GM12878 (cell line): Measurements from ENCODE around the gene PDF. TPM values are rescaled to one million over a fixed set of nuclear protein-coding genes. Genes with fewer than 3 reads are reported as not detected.

Experiments
- ATAC-seq: fragments of 200-7000 bp; cut with Tn5 transposase; 3 replicates; pipeline ENCODE4 v1.9.1; 2020; ENCODE audit warnings: mild to moderate bottlenecking, moderate library complexity
- BruUV-seq: library from RNA; stranded (reverse); fragments of 400-500 nt; replicated peaks from 2 replicates; lab custom pipeline; 2021; lab: Mats Ljungman, UMichigan
- CTCF ChIA-PET: fragments of 300-600 bp; sonication (Branson Sonifier 250); formaldehyde crosslinking; extraction: SDS; loops from one replicate; lab custom pipeline; 2021; ENCODE audit warnings: inconsistent platforms; lab: Yijun Ruan, JAX
- POLR2A ChIA-PET: fragments of 350-600 bp; formaldehyde crosslinking; extraction: SDS; loops from one replicate; lab custom pipeline; 2021; ENCODE audit warnings: inconsistent platforms; lab: Charles Lee
- RAD21 ChIA-PET: fragments of 300-600 bp; sonication (Branson Sonifier 250); formaldehyde crosslinking; loops from one replicate; lab custom pipeline; 2023; ENCODE audit warnings: antibody characterized with exemption; ENCODE audit not compliant: unreplicated experiment; lab: Charles Lee
- SMC1A ChIA-PET: fragments of 300-600 bp; sonication (Branson Sonifier 250); formaldehyde crosslinking; loops from one replicate; lab custom pipeline; 2023; ENCODE audit not compliant: unreplicated experiment, uncharacterized antibody; lab: Charles Lee
- DNase-seq: peaks from one replicate; pipeline ENCODE4 v3.0.0-alpha.2; 2011; ENCODE audit warnings: low read depth, low spot score
- FAIRE-seq: peaks from 3 replicates; lab custom pipeline; 2011; peaks lifted over from hg19 to GRCh38; lab: Jason Lieb, UNC
- H2AFZ ChIP-seq: 2 replicates; pipeline ENCODE4 v1.6.0; 2011; ENCODE audit warnings: low read depth, low read length, control low read depth; ENCODE audit not compliant: control insufficient read depth
- H3K27ac ChIP-seq: 2 replicates; pipeline ENCODE4 v1.5.1; 2011; ENCODE audit warnings: control low read depth; ENCODE audit not compliant: control insufficient read depth, insufficient read depth
- H3K27me3 ChIP-seq, 2 experiments: replicated peaks in 1 of 2; 2 replicates each; pipeline versions ENCODE4 v1.6.0 to v1.6.1; 2011; ENCODE audit warnings: low read length in 1 of 2; ENCODE audit not compliant: control insufficient read depth in 2 of 2, insufficient read depth in 2 of 2
- H3K36me3 ChIP-seq, 2 experiments: 2 replicates each; pipeline ENCODE4 v1.5.1; 2011; ENCODE audit warnings: low read length in 1 of 2; ENCODE audit not compliant: control insufficient read depth in 2 of 2, insufficient read depth in 2 of 2
- H3K4me1 ChIP-seq: 2 replicates; pipeline ENCODE4 v1.6.1; 2011; ENCODE audit warnings: mild to moderate bottlenecking, low read length, moderate library complexity, mixed read lengths; ENCODE audit not compliant: control insufficient read depth, insufficient read depth
- H3K4me2 ChIP-seq: 2 replicates; pipeline ENCODE4 v1.6.0; 2011; ENCODE audit warnings: control low read depth; ENCODE audit not compliant: control insufficient read depth, insufficient read depth
- H3K4me3 ChIP-seq: fragments of 200-600 bp; sonication (generic); 2 replicates; pipeline ENCODE4 v1.5.1; 2016
- H3K79me2 ChIP-seq: 2 replicates; pipeline ENCODE4 v1.6.0; 2011; ENCODE audit warnings: low read length; ENCODE audit not compliant: control insufficient read depth, insufficient read depth
- H3K9ac ChIP-seq: 2 replicates; pipeline ENCODE4 v1.8.0; 2011; ENCODE audit warnings: low read length, control low read depth, mixed read lengths; ENCODE audit not compliant: control insufficient read depth, insufficient read depth
- H3K9me3 ChIP-seq: replicated peaks from 3 replicates; pipeline ENCODE4 v1.5.1; 2011; ENCODE audit warnings: mild to moderate bottlenecking, low read length; ENCODE audit not compliant: control insufficient read depth, insufficient read depth
- H4K20me1 ChIP-seq: 2 replicates; pipeline ENCODE4 v1.6.0; 2011; ENCODE audit not compliant: control insufficient read depth, insufficient read depth
- ATF2 ChIP-seq: IDR thresholded peaks from 2 replicates; pipeline ENCODE4 v1.6.1; 2012; ENCODE audit warnings: low read length, inconsistent platforms
- ATF7 ChIP-seq: fragments of 450-650 bp; IDR thresholded peaks from 2 replicates; pipeline ENCODE4 v1.6.1; 2016; ENCODE audit warnings: low read depth, mild to moderate bottlenecking
- MEF2A ChIP-seq: IDR thresholded peaks from 2 replicates; pipeline ENCODE4 v1.6.1; 2011; ENCODE audit warnings: low read depth, mild to moderate bottlenecking, low read length, moderate library complexity; ENCODE audit not compliant: insufficient read depth
- POLR2AphosphoS5 ChIP-seq: IDR thresholded peaks from 2 replicates; pipeline ENCODE4 v1.6.1; 2011; ENCODE audit warnings: mild to moderate bottlenecking, low read length, inconsistent platforms
- WGBS: methylation state at CpG from one replicate; pipeline ENCODE4 v1.1.6; 2016; ENCODE audit warnings: low lambda C conversion rate; ENCODE audit not compliant: insufficient replicate concordance, insufficient coverage; ENCODE audit errors: missing lambda C conversion rate; 5-methylcytosine and 5-hydroxymethylcytosine counted together
- in situ Hi-C: fragments of 300-500 bp; cut with MboI; formaldehyde crosslinking; loops from 9 replicates; pipeline ENCODE4 v1.14.3; 2018; ENCODE audit warnings: mixed read lengths
- intact Hi-C: fragments of 100-400 bp; cut with micrococcal nuclease; formaldehyde crosslinking; loops from one replicate; pipeline ENCODE4 v1.14.2; 2022; ENCODE audit not compliant: unreplicated experiment
- polyA plus RNA-seq, 11 experiments: library from polyadenylated mRNA; depleted of rRNA in 4 of 11; unstranded in 6 of 11; stranded (reverse) in 5 of 11; fragments of >200 nt; fragmentation: Nextera tagmentation in 4 of 11; fragmentation: Illumina TruSeq in 1 of 11; extraction: Ambion mirVana in 4 of 11; extraction: Trizol in 1 of 11; gene quantifications; 1 replicate in 1 of 11; 2 replicates in 10 of 11; pipeline versions ENCODE4 v1.2.1 to v1.2.3, GENCODE V29; 2011 to 2016; ENCODE audit warnings: inconsistent platforms in 2 of 11, missing spikeins in 2 of 11, low read depth in 1 of 11
- total RNA-seq, 4 experiments: library from RNA; depleted of rRNA in 3 of 4; stranded (reverse); fragments of >200 nt in 3 of 4; fragmentation: Illumina TruSeq in 1 of 4; extraction: Trizol in 1 of 4; gene quantifications; 2 replicates each; pipeline versions ENCODE4 v1.2.1 to v1.2.3, GENCODE V29; 2013 to 2021

Gene PDF
- total and polyA plus RNA-seq, 10 of the 15 experiments (the other 5 are each of a cell fraction or from before 2014, with no cell fraction given) = 0.13 to 44.1 (median 16.7) TPM

GRCh38 chr16:69277413-69277812 is 53.0 kb downstream of the PDF start:
- Histone ChIP-seq H3K9ac (no peak overlapping the region), H3K27ac (no peak overlapping the region), H3K4me3 (no peak overlapping the region), H4K20me1 (no peaks in the 10 kb centered on the region), H3K36me3 (peaks cover 0 to 5% of the 10 kb centered on the region in 2 experiments; a peak in 1 of 4 replicates), H3K4me1 (no peaks in the 10 kb centered on the region), H3K27me3 (no peaks in the 10 kb centered on the region), H3K4me2 (no peak overlapping the region), H3K79me2 (no peaks in the 10 kb centered on the region), H3K9me3 (no peaks in the 10 kb centered on the region), H2AFZ (no peak overlapping the region)
- ChIA-PET POLR2A (interaction anchor here (0.5 to 0.6 kb wide), 2 partner anchors 101 to 166 kb away, joined by 3 read pairs; no protein-coding TSS in a partner anchor), SMC1A (interaction anchor here (1.1 to 1.5 kb wide), 3 partner anchors 9 to 477 kb away, joined by 3 to 6 read pairs (median 4); partner anchors contain the start of gene NOB1), RAD21 (no interaction called here), CTCF (interaction anchor here (3.3 kb wide), 2 partner anchors 11 to 126 kb away, joined by 16 to 19 read pairs; no protein-coding TSS in a partner anchor)
- intact Hi-C loops (no loop called here), in situ Hi-C loops (no loop called here)
- ATAC-seq (no peak), DNase-seq (no peak), FAIRE-seq (no peak)
- 100% methylated on average over 1 of the region's 1 CpG for WGBS
- BruUV-seq = no TSS peak
- TF ChIP-seq MEF2A (no peak), POLR2AphosphoS5 (no peak), ATF7 (no peak), ATF2 (no peak)

Other genes with a start within 250 kb of the PDF start
Only the 7 nearest of the 11 such genes appear.
- 5.2 and 6.9 TPM in 2 replicates for gene SNTB2, start 143.4 kb downstream of the PDF start, total RNA-seq (2014; rRNA removed)
- gene SNTB2, start 143.4 kb downstream of the PDF start, total RNA-seq (2014; rRNA removed; fragmentation: Illumina TruSeq; extraction: Trizol) = 4.8 and 5.5 TPM in 2 replicates
- gene SNTB2, start 143.4 kb downstream of the PDF start, total RNA-seq (2021) = 12.7 and 15.7 TPM in 2 replicates
- 6.6 TPM in 2 replicates for gene SNTB2, start 143.4 kb downstream of the PDF start, polyA plus RNA-seq (2011; rRNA removed)
- gene SNTB2, start 143.4 kb downstream of the PDF start, polyA plus RNA-seq (2014; fragmentation: Illumina TruSeq; extraction: Trizol) = 4.7 and 4.8 TPM in 2 replicates
- gene SNTB2, start 143.4 kb downstream of the PDF start, polyA plus RNA-seq (2014; fragmentation: Nextera tagmentation; extraction: Ambion mirVana) = 1 to 10 TPM; 1.2 to 1.4 TPM
- 6.5 and 7.9 TPM in 2 replicates for gene SNTB2, start 143.4 kb downstream of the PDF start, polyA plus RNA-seq (2014; rRNA removed)
- 1 to 10 TPM; 1.3 to 2.2 TPM for gene SNTB2, start 143.4 kb downstream of the PDF start, polyA plus RNA-seq (2016; fragmentation: Nextera tagmentation; extraction: Ambion mirVana)
- 21.4 and 22.5 TPM in 2 replicates for gene VPS4A, start 19.2 kb downstream of the PDF start, total RNA-seq (2014; rRNA removed)
- gene VPS4A, start 19.2 kb downstream of the PDF start, total RNA-seq (2014; rRNA removed; fragmentation: Illumina TruSeq; extraction: Trizol) = 16.1 and 17.2 TPM in 2 replicates
- gene VPS4A, start 19.2 kb downstream of the PDF start, total RNA-seq (2021) = 21.4 and 22.2 TPM in 2 replicates
- gene VPS4A, start 19.2 kb downstream of the PDF start, polyA plus RNA-seq (2011; rRNA removed) = 5.7 and 8.7 TPM in 2 replicates
- gene VPS4A, start 19.2 kb downstream of the PDF start, polyA plus RNA-seq (2014; fragmentation: Illumina TruSeq; extraction: Trizol) = 13.8 and 22.2 TPM in 2 replicates
- 1 to 10 TPM; 5.2 to 8.7 TPM for gene VPS4A, start 19.2 kb downstream of the PDF start, polyA plus RNA-seq (2014; fragmentation: Nextera tagmentation; extraction: Ambion mirVana)
- gene VPS4A, start 19.2 kb downstream of the PDF start, polyA plus RNA-seq (2014; rRNA removed) = 20.3 and 24.0 TPM in 2 replicates
- 10 to 100 TPM; 34.6 to 36.3 TPM for gene VPS4A, start 19.2 kb downstream of the PDF start, polyA plus RNA-seq (2016; fragmentation: Nextera tagmentation; extraction: Ambion mirVana)
- 38.0 and 39.6 TPM in 2 replicates for gene COG8, start 9.0 kb upstream of the PDF start, total RNA-seq (2014; rRNA removed)
- gene COG8, start 9.0 kb upstream of the PDF start, total RNA-seq (2014; rRNA removed; fragmentation: Illumina TruSeq; extraction: Trizol) = 18.1 and 19.1 TPM in 2 replicates
- 29.9 and 38.6 TPM in 2 replicates for gene COG8, start 9.0 kb upstream of the PDF start, total RNA-seq (2021)
- 12.4 and 20.3 TPM in 2 replicates for gene COG8, start 9.0 kb upstream of the PDF start, polyA plus RNA-seq (2011; rRNA removed)
- gene COG8, start 9.0 kb upstream of the PDF start, polyA plus RNA-seq (2014; fragmentation: Illumina TruSeq; extraction: Trizol) = 13.1 and 17.5 TPM in 2 replicates
- 1 to 10 TPM; 2.8 to 3.1 TPM for gene COG8, start 9.0 kb upstream of the PDF start, polyA plus RNA-seq (2014; fragmentation: Nextera tagmentation; extraction: Ambion mirVana)
- 25.1 and 27.2 TPM in 2 replicates for gene COG8, start 9.0 kb upstream of the PDF start, polyA plus RNA-seq (2014; rRNA removed)
- gene COG8, start 9.0 kb upstream of the PDF start, polyA plus RNA-seq (2016; fragmentation: Nextera tagmentation; extraction: Ambion mirVana) = 10 to 100 TPM; 29.2 to 31.0 TPM
- gene NIP7, start 9.2 kb upstream of the PDF start, total RNA-seq (2014; rRNA removed) = 35.5 and 43.2 TPM in 2 replicates
- 54.1 and 58.9 TPM in 2 replicates for gene NIP7, start 9.2 kb upstream of the PDF start, total RNA-seq (2014; rRNA removed; fragmentation: Illumina TruSeq; extraction: Trizol)
- gene NIP7, start 9.2 kb upstream of the PDF start, total RNA-seq (2021) = 38.5 and 39.1 TPM in 2 replicates
- 18.8 and 20.7 TPM in 2 replicates for gene NIP7, start 9.2 kb upstream of the PDF start, polyA plus RNA-seq (2011; rRNA removed)
- gene NIP7, start 9.2 kb upstream of the PDF start, polyA plus RNA-seq (2014; fragmentation: Illumina TruSeq; extraction: Trizol) = 57.7 and 68.6 TPM in 2 replicates
- 10 to 100 TPM; 57.8 to 62.9 TPM for gene NIP7, start 9.2 kb upstream of the PDF start, polyA plus RNA-seq (2014; fragmentation: Nextera tagmentation; extraction: Ambion mirVana)
- 35.5 and 38.6 TPM in 2 replicates for gene NIP7, start 9.2 kb upstream of the PDF start, polyA plus RNA-seq (2014; rRNA removed)
- gene NIP7, start 9.2 kb upstream of the PDF start, polyA plus RNA-seq (2016; fragmentation: Nextera tagmentation; extraction: Ambion mirVana) = 10 to 100 TPM; 56.6 to 56.7 TPM
- 0.27 and 0.40 TPM in 2 replicates for gene TMED6, start 21.2 kb upstream of the PDF start, total RNA-seq (2014; rRNA removed)
- 0.37 and 1.1 TPM in 2 replicates for gene TMED6, start 21.2 kb upstream of the PDF start, total RNA-seq (2014; rRNA removed; fragmentation: Illumina TruSeq; extraction: Trizol)
- gene TMED6, start 21.2 kb upstream of the PDF start, total RNA-seq (2021) = 0.48 and 1.7 TPM in 2 replicates
- gene TMED6, start 21.2 kb upstream of the PDF start, polyA plus RNA-seq (2011; rRNA removed) = 0.30 and 0.36 TPM in 2 replicates
- gene TMED6, start 21.2 kb upstream of the PDF start, polyA plus RNA-seq (2014; fragmentation: Illumina TruSeq; extraction: Trizol) = 0.78 and 1.4 TPM in 2 replicates
- under 1 TPM; 0.40 to 0.80 TPM for gene TMED6, start 21.2 kb upstream of the PDF start, polyA plus RNA-seq (2014; fragmentation: Nextera tagmentation; extraction: Ambion mirVana)
- 0.27 and 0.52 TPM in 2 replicates for gene TMED6, start 21.2 kb upstream of the PDF start, polyA plus RNA-seq (2014; rRNA removed)
- gene TMED6, start 21.2 kb upstream of the PDF start, polyA plus RNA-seq (2016; fragmentation: Nextera tagmentation; extraction: Ambion mirVana) = under 1 TPM; 0.78 to 0.83 TPM
- 11.1 and 12.6 TPM in 2 replicates for gene TERF2, start 55.4 kb upstream of the PDF start, total RNA-seq (2014; rRNA removed)
- 16.3 and 16.8 TPM in 2 replicates for gene TERF2, start 55.4 kb upstream of the PDF start, total RNA-seq (2014; rRNA removed; fragmentation: Illumina TruSeq; extraction: Trizol)
- gene TERF2, start 55.4 kb upstream of the PDF start, total RNA-seq (2021) = 35.7 and 40.9 TPM in 2 replicates
- gene TERF2, start 55.4 kb upstream of the PDF start, polyA plus RNA-seq (2011; rRNA removed) = 20.2 and 22.8 TPM in 2 replicates
- 45.1 and 47.5 TPM in 2 replicates for gene TERF2, start 55.4 kb upstream of the PDF start, polyA plus RNA-seq (2014; fragmentation: Illumina TruSeq; extraction: Trizol)
- gene TERF2, start 55.4 kb upstream of the PDF start, polyA plus RNA-seq (2014; fragmentation: Nextera tagmentation; extraction: Ambion mirVana) = 10 to 100 TPM; 15.7 to 18.2 TPM
- 19.8 and 22.4 TPM in 2 replicates for gene TERF2, start 55.4 kb upstream of the PDF start, polyA plus RNA-seq (2014; rRNA removed)
- 10 to 100 TPM in 1 of 2 experiments, 1 to 10 TPM in 1; 4.8 to 17.1 TPM for gene TERF2, start 55.4 kb upstream of the PDF start, polyA plus RNA-seq (2016; fragmentation: Nextera tagmentation; extraction: Ambion mirVana)
- gene CYB5B, start 94.0 kb upstream of the PDF start, total RNA-seq (2014; rRNA removed) = 161 and 206 TPM in 2 replicates
- 175 and 180 TPM in 2 replicates for gene CYB5B, start 94.0 kb upstream of the PDF start, total RNA-seq (2014; rRNA removed; fragmentation: Illumina TruSeq; extraction: Trizol)
- gene CYB5B, start 94.0 kb upstream of the PDF start, total RNA-seq (2021) = 168 TPM in 2 replicates
- 293 and 322 TPM in 2 replicates for gene CYB5B, start 94.0 kb upstream of the PDF start, polyA plus RNA-seq (2011; rRNA removed)
- gene CYB5B, start 94.0 kb upstream of the PDF start, polyA plus RNA-seq (2014; fragmentation: Illumina TruSeq; extraction: Trizol) = 305 and 355 TPM in 2 replicates
- 100 to 1,000 TPM; 170 to 182 TPM for gene CYB5B, start 94.0 kb upstream of the PDF start, polyA plus RNA-seq (2014; fragmentation: Nextera tagmentation; extraction: Ambion mirVana)
- 141 and 145 TPM in 2 replicates for gene CYB5B, start 94.0 kb upstream of the PDF start, polyA plus RNA-seq (2014; rRNA removed)
- 100 to 1,000 TPM; 239 to 244 TPM for gene CYB5B, start 94.0 kb upstream of the PDF start, polyA plus RNA-seq (2016; fragmentation: Nextera tagmentation; extraction: Ambion mirVana)